ENCODE measurements around the gene TOX3.

Gene TOX3

GRCh38 chr16:52547004-52547833 lies at the start of gene TOX3:
TOX3 (minus strand) TSS chr16:52547143; CDS start chr16:52546723, 420 bp downstream.
- DNase-seq, result peak; percentile 34

- DNase-seq, result no peak
Measured at GRCh38 chr16:52592778-52593177, 45.8 kb upstream of the TOX3 start.

GRCh38 chr16:52591934-52592592 lies 45.1 kb upstream of the TOX3 start:
- DNase-seq, result no peak

- DNase-seq, result no peak
Measured at GRCh38 chr16:52591471-52591870, 44.5 kb upstream of the TOX3 start.

GRCh38 chr16:52586159-52586558 lies 39.2 kb upstream of the TOX3 start:
- DNase-seq, result no peak

- no peak for DNase-seq
Measured at GRCh38 chr16:52584354-52585320, 37.7 kb upstream of the TOX3 start.

GRCh38 chr16:52581530-52581929 lies 34.6 kb upstream of the TOX3 start:
- DNase-seq, result no peak

GRCh38 chr16:52580488-52580887 lies 33.5 kb upstream of the TOX3 start:
- no peak for DNase-seq

- DNase-seq, result no peak
Measured at GRCh38 chr16:52578829-52579498, 32.0 kb upstream of the TOX3 start.

GRCh38 chr16:52578007-52578828 lies 31.3 kb upstream of the TOX3 start:
- no peak for DNase-seq

GRCh38 chr16:52577130-52577706 lies 30.3 kb upstream of the TOX3 start:
- no peak for DNase-seq

- no peak for DNase-seq
Measured at GRCh38 chr16:52573365-52574299, 26.7 kb upstream of the TOX3 start.

GRCh38 chr16:52572656-52573055 lies 25.7 kb upstream of the TOX3 start:
- no peak for DNase-seq

GRCh38 chr16:52570495-52571091 lies 23.6 kb upstream of the TOX3 start:
- DNase-seq, result no peak

- DNase-seq, result no peak
Measured at GRCh38 chr16:52569701-52570100, 22.8 kb upstream of the TOX3 start.

- no peak for DNase-seq
Measured at GRCh38 chr16:52568983-52569690, 22.2 kb upstream of the TOX3 start.

- no peak for DNase-seq
Measured at GRCh38 chr16:52568495-52568894, 21.6 kb upstream of the TOX3 start.

GRCh38 chr16:52567193-52567592 lies 20.2 kb upstream of the TOX3 start:
- DNase-seq, result no peak

Data from right hindlimb (tissue), 1 donor.